ENCODE results near the gene FOXC2.

GRCh38 chr16:86616906-86617305 is 50.3 kb downstream of the FOXC2 start:
- TF ChIP-seq, protein P1, sequence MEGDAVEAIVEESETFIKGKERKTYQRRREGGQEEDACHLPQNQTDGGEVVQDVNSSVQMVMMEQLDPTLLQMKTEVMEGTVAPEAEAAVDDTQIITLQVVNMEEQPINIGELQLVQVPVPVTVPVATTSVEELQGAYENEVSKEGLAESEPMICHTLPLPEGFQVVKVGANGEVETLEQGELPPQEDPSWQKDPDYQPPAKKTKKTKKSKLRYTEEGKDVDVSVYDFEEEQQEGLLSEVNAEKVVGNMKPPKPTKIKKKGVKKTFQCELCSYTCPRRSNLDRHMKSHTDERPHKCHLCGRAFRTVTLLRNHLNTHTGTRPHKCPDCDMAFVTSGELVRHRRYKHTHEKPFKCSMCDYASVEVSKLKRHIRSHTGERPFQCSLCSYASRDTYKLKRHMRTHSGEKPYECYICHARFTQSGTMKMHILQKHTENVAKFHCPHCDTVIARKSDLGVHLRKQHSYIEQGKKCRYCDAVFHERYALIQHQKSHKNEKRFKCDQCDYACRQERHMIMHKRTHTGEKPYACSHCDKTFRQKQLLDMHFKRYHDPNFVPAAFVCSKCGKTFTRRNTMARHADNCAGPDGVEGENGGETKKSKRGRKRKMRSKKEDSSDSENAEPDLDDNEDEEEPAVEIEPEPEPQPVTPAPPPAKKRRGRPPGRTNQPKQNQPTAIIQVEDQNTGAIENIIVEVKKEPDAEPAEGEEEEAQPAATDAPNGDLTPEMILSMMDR (IDR thresholded peaks at IDR 0.05) = no peak
- no peak for TF ChIP-seq POLR2A (IDR thresholded peaks at IDR 0.05)

Measured in body of pancreas (tissue), 4 donors.